CD4-positive, alpha-beta memory T cell (primary cell): ENCODE data around the gene FAM168A. TPM values are rescaled to one million over a fixed set of nuclear protein-coding genes. Genes with fewer than 3 reads are reported as not detected.

Experiments
- CTCF ChIA-PET: fragments of 350-600 bp; sonication (Branson Sonifier 250); formaldehyde crosslinking; loops from one replicate; lab custom pipeline; 2021; ENCODE audit warnings: inconsistent platforms; ENCODE audit not compliant: partially characterized antibody; lab: Charles Lee
- POLR2A ChIA-PET: fragments of 350-600 bp; sonication (Branson Sonifier 250); formaldehyde crosslinking; loops from one replicate; lab custom pipeline; 2021; ENCODE audit not compliant: partially characterized antibody; lab: Charles Lee
- DNase-seq, 5 donors: peaks; one replicate each; pipeline versions ENCODE4 v3.0.0 to v3.0.0-alpha.2; 2020 to 2022; ENCODE audit warnings: mixed read lengths in 1 of 5
- H3K27ac ChIP-seq: one replicate; pipeline ENCODE4 v1.7.0; 2013; ENCODE audit warnings: low read depth, low read length
- H3K27me3 ChIP-seq: 2 replicates; pipeline ENCODE4 v1.7.0; 2013; ENCODE audit warnings: mild to moderate bottlenecking, low read length, moderate library complexity; ENCODE audit not compliant: insufficient read depth
- H3K36me3 ChIP-seq: 2 replicates; pipeline ENCODE4 v1.7.0; 2013; ENCODE audit warnings: mild to moderate bottlenecking, low read length, moderate library complexity; ENCODE audit not compliant: insufficient read depth
- H3K4me1 ChIP-seq: 2 replicates; pipeline ENCODE4 v1.7.0; 2013; ENCODE audit warnings: mild to moderate bottlenecking, low read length, moderate library complexity; ENCODE audit not compliant: insufficient read depth
- H3K4me3 ChIP-seq, 2 donors: one replicate each; pipeline ENCODE4 v1.7.0; 2013; ENCODE audit warnings: low read length in 2 of 2, mild to moderate bottlenecking in 1 of 2
- H3K9me3 ChIP-seq, 2 donors: one replicate each; pipeline ENCODE4 v1.7.0; 2013; ENCODE audit warnings: low read length in 2 of 2, control low read depth in 1 of 2; ENCODE audit not compliant: control insufficient read depth in 1 of 2
- H3K27ac Mint-ChIP-seq, 7 donors: one replicate each; pipeline ENCODE4 v1.8.0; 2020 to 2021; ENCODE audit warnings: mixed read lengths in 7 of 7, mild to moderate bottlenecking in 6 of 7, inconsistent platforms in 3 of 7, moderate library complexity in 3 of 7
- H3K27me3 Mint-ChIP-seq, 2 donors: one replicate each; pipeline ENCODE4 v1.8.0; 2020 to 2021; ENCODE audit warnings: mixed read lengths in 2 of 2
- H3K36me3 Mint-ChIP-seq, 2 donors: one replicate each; pipeline ENCODE4 v1.8.0; 2020 to 2021; ENCODE audit warnings: mixed read lengths in 2 of 2, inconsistent platforms in 1 of 2, mild to moderate bottlenecking in 1 of 2
- H3K4me1 Mint-ChIP-seq, 4 donors: one replicate each; pipeline ENCODE4 v1.8.0; 2020 to 2021; ENCODE audit warnings: mixed read lengths in 4 of 4, mild to moderate bottlenecking in 1 of 4
- H3K4me3 Mint-ChIP-seq, 8 donors: one replicate each; pipeline ENCODE4 v1.8.0; 2020 to 2021; ENCODE audit warnings: mixed read lengths in 8 of 8, mild to moderate bottlenecking in 7 of 8, moderate library complexity in 6 of 8, inconsistent platforms in 3 of 8
- H3K9me3 Mint-ChIP-seq, 8 donors: one replicate each; pipeline ENCODE4 v1.8.0; 2020 to 2021; ENCODE audit warnings: mixed read lengths in 8 of 8, mild to moderate bottlenecking in 5 of 8, inconsistent platforms in 3 of 8, moderate library complexity in 1 of 8
- intact Hi-C: fragments of 100-400 bp; cut with micrococcal nuclease; formaldehyde crosslinking; loops from one replicate; pipeline ENCODE4 v1.15.1; 2023
- polyA plus RNA-seq, 2 donors: library from polyadenylated mRNA; unstranded; fragments of 300-500 nt; fragmentation: Illumina TruSeq; gene quantifications; one replicate each; pipeline ENCODE4 v1.2.3, GENCODE V29; 2021
- total RNA-seq, 2 experiments: library from RNA; stranded (reverse); gene quantifications; one replicate each; pipeline ENCODE4 v1.2.3, GENCODE V29; 2021

The FAM168A gene
- total RNA-seq (10 to 100 TPM; 21.9 to 22.7 TPM), polyA plus RNA-seq (1 to 10 TPM in 1 of 2 donors, under 1 TPM in 1; 0.61 to 3.5 TPM)

- peaks cover 22 to 39% (median 31%) of the 10 kb centered on the region in 4 donors for H3K4me1 Mint-ChIP-seq
- no peaks in the 10 kb centered on the region for H3K27me3 Mint-ChIP-seq
- no peaks in the 10 kb centered on the region for H3K9me3 Mint-ChIP-seq
- Histone ChIP-seq H3K4me1 (peaks cover 24% of the 10 kb centered on the region), H3K36me3 (no peaks in the 10 kb centered on the region), H3K9me3 (no peaks in the 10 kb centered on the region), H3K27me3 (no peaks in the 10 kb centered on the region), H3K27ac (peak within 1 kb of the TSS; percentile 78), H3K4me3 (peak within 1 kb of the TSS; percentile 54 to 94)
- peak; percentile 91 to 95 (median 92) for DNase-seq
- peak within 1 kb of the TSS; percentile 92 to 96 (median 94) for H3K4me3 Mint-ChIP-seq
- H3K36me3 Mint-ChIP-seq: peaks cover 0 to 11% of the 10 kb centered on the region in 2 donors
- intact Hi-C loops: loop anchor here (1.0 to 10.0 kb wide), 6 partner anchors 49 to 997 kb away; partner anchors contain the start of genes COA4, PAAF1, POLD3 and RAB6A
- peak within 1 kb of the TSS; percentile 92 to 98 (median 96) for H3K27ac Mint-ChIP-seq
- ChIA-PET POLR2A (interaction anchor here (0.6 to 3.1 kb wide), 15 partner anchors 13 to 995 kb away, joined by 3 to 15 read pairs (median 3); partner anchors contain the start of genes C2CD3, LIPT2, PPME1 and RAB6A), CTCF (interaction anchor here (0.6 to 1.4 kb wide), 4 partner anchors 28 to 170 kb away, joined by 3 to 7 read pairs (median 4); no protein-coding TSS in a partner anchor)
These were observed at the start of gene FAM168A for GRCh38 chr11:73597956-73598718. TSS of gene FAM168A (minus strand) at chr11:73598112. CDS start at chr11:73468474, 129,638 bp downstream.

GRCh38 chr11:73647459-73648100, 49.7 kb upstream of the FAM168A start:
- Histone ChIP-seq H3K36me3 (no peaks in the 10 kb centered on the region), H3K4me1 (peaks cover 8% of the 10 kb centered on the region), H3K9me3 (no peaks in the 10 kb centered on the region), H3K4me3 (peak overlapping the region; percentile 54), H3K27me3 (no peaks in the 10 kb centered on the region), H3K27ac (peak overlapping the region; percentile 46)
- H3K4me3 Mint-ChIP-seq: peak overlapping the region; percentile 83 to 94 (median 91)
- H3K27me3 Mint-ChIP-seq: no peaks in the 10 kb centered on the region
- DNase-seq: peak; percentile 91 to 94 (median 93)
- ChIA-PET POLR2A (interaction anchor here (0.9 to 1.8 kb wide), 9 partner anchors 9 to 1425 kb away, joined by 3 to 9 read pairs (median 4); partner anchors contain the start of genes FAM168A, MRPL48 and RAB6A), CTCF (interaction anchor here (1.0 to 4.9 kb wide), 6 partner anchors 13 to 296 kb away, joined by 3 to 37 read pairs (median 5); no protein-coding TSS in a partner anchor)
- H3K4me1 Mint-ChIP-seq: peaks cover 9 to 24% (median 20%) of the 10 kb centered on the region in 4 donors
- H3K9me3 Mint-ChIP-seq: peaks cover 0 to 3% (median 0%) of the 10 kb centered on the region in 8 donors
- H3K27ac Mint-ChIP-seq: peak overlapping the region; percentile 72 to 98 (median 96)
- intact Hi-C loops: loop anchor here (1.0 kb wide), 3 partner anchors 14 to 114 kb away; partner anchors contain the start of genes FAM168A and RAB6A
- H3K36me3 Mint-ChIP-seq: peaks cover 2 to 14% of the 10 kb centered on the region in 2 donors

- peaks cover 0 to 3% (median 0%) of the 10 kb centered on the region in 8 donors for H3K9me3 Mint-ChIP-seq
- peaks cover 9 to 24% (median 20%) of the 10 kb centered on the region in 4 donors for H3K4me1 Mint-ChIP-seq
- H3K4me3 Mint-ChIP-seq: peak within 1 kb of the TSS; percentile 83 to 94 (median 91)
- H3K27me3 Mint-ChIP-seq: no peaks in the 10 kb centered on the region
- no peaks in the 10 kb centered on the region for H3K36me3 ChIP-seq
- H3K9me3 ChIP-seq: no peaks in the 10 kb centered on the region
- no peaks in the 10 kb centered on the region for H3K27me3 ChIP-seq
- intact Hi-C loops: no loop called here
- ChIA-PET POLR2A (interaction anchor here (1.0 to 1.5 kb wide), 2 partner anchors 31 to 115 kb away, joined by 3 to 5 read pairs; partner anchors contain the start of gene RAB6A), CTCF (interaction anchor here (1.6 to 4.9 kb wide), 3 partner anchors 14 to 295 kb away, joined by 6 to 37 read pairs (median 10); no protein-coding TSS in a partner anchor)
- no peak for DNase-seq
- peak within 1 kb of the TSS; percentile 24 for H3K27ac ChIP-seq
- no peak within 1 kb of the TSS for H3K4me3 ChIP-seq
- H3K36me3 Mint-ChIP-seq: peaks cover 0 to 5% of the 10 kb centered on the region in 2 donors
- peak within 1 kb of the TSS; percentile 68 to 98 (median 85) for H3K27ac Mint-ChIP-seq
- H3K4me1 ChIP-seq: peaks cover 8% of the 10 kb centered on the region
These were observed 48.2 kb upstream of the FAM168A start, which contains the start of gene PLEKHB1 for GRCh38 chr11:73645972-73646631. TSS of gene PLEKHB1 (plus strand) at chr11:73646581. CDS start at chr11:73646609, 28 bp downstream.

- intact Hi-C loops: no loop called here
- peaks cover 0 to 1% of the 10 kb centered on the region in 2 donors for H3K27me3 Mint-ChIP-seq
- POLR2A ChIA-PET: no interaction called here
- peak overlapping the region in 1 of 8 donors; percentile 59 for H3K4me3 Mint-ChIP-seq
- H3K9me3 Mint-ChIP-seq: peaks cover 0 to 3% (median 0%) of the 10 kb centered on the region in 8 donors
- H3K36me3 Mint-ChIP-seq: peaks cover 0 to 5% of the 10 kb centered on the region in 2 donors
- CTCF ChIA-PET: interaction anchor here (1.4 to 4.9 kb wide), 2 partner anchors 15 kb away, joined by 4 to 37 read pairs; no protein-coding TSS in a partner anchor
- H3K27ac Mint-ChIP-seq: peak overlapping the region in 2 of 7 donors; percentile 3 to 17
- Histone ChIP-seq H3K4me3 (no peak overlapping the region), H3K9me3 (no peaks in the 10 kb centered on the region), H3K27me3 (no peaks in the 10 kb centered on the region), H3K36me3 (no peaks in the 10 kb centered on the region), H3K27ac (no peak overlapping the region), H3K4me1 (peaks cover 8% of the 10 kb centered on the region)
- no peak for DNase-seq
- H3K4me1 Mint-ChIP-seq: peaks cover 13 to 28% (median 22%) of the 10 kb centered on the region in 4 donors
These were observed 47.4 kb upstream of the FAM168A start for GRCh38 chr11:73645121-73645969.

- Histone ChIP-seq H3K4me1 (no peaks in the 10 kb centered on the region), H3K9me3 (no peaks in the 10 kb centered on the region), H3K36me3 (no peaks in the 10 kb centered on the region), H3K27ac (no peak overlapping the region), H3K4me3 (no peak overlapping the region), H3K27me3 (no peaks in the 10 kb centered on the region)
- POLR2A ChIA-PET: no interaction called here
- Mint-ChIP-seq H3K27ac (no peak overlapping the region), H3K9me3 (peaks cover 0 to under 1% (median 0%) of the 10 kb centered on the region in 8 donors), H3K4me3 (no peak overlapping the region), H3K4me1 (peaks cover 3 to 10% (median 7%) of the 10 kb centered on the region in 4 donors), H3K36me3 (no peaks in the 10 kb centered on the region), H3K27me3 (peaks cover 0 to 4% of the 10 kb centered on the region in 2 donors)
- intact Hi-C loops: no loop called here
- no peak for DNase-seq
- CTCF ChIA-PET: interaction anchor here (1.3 to 5.0 kb wide), 3 partner anchors 11 to 19 kb away, joined by 5 to 24 read pairs (median 6); no protein-coding TSS in a partner anchor
These were observed 43.8 kb upstream of the FAM168A start for GRCh38 chr11:73641668-73642067.
